HepG2 (cell line): ENCODE results near the gene ZFP1. TPM values are rescaled to one million over a fixed set of nuclear protein-coding genes. Genes with fewer than 3 reads are reported as not detected.

Experiments used
- AHR ChIP-seq: IDR thresholded peaks from 2 replicates; pipeline ENCODE4 v1.6.1; 2018; ENCODE audit warnings: missing genetic modification reagents, missing compliant biosample characterization
- HDAC6 ChIP-seq: fragments of 200-600 bp; sonication (generic); IDR thresholded peaks from 2 replicates; pipeline ENCODE4 v1.7.0; 2017; ENCODE audit warnings: mild to moderate bottlenecking, antibody characterized with exemption, low read length, low read depth
- HES4 ChIP-seq: sonication (generic); formaldehyde crosslinking; IDR thresholded peaks from 2 replicates; pipeline ENCODE4 v1.9.0; 2021; ENCODE audit warnings: mild to moderate bottlenecking, missing genetic modification reagents, borderline replicate concordance
- NFE2L2 ChIP-seq: fragments of 150-350 bp; IDR thresholded peaks from 2 replicates; pipeline ENCODE4 v1.6.1; 2014; ENCODE audit warnings: low read length
- PCBP1 ChIP-seq: fragments of 200-400 bp; formaldehyde crosslinking; IDR thresholded peaks from 2 replicates; pipeline ENCODE4 v1.6.1; 2017; ENCODE audit warnings: mild to moderate bottlenecking, low read depth, low read length, borderline replicate concordance
- SMAD3 ChIP-seq: sonication (generic); formaldehyde crosslinking; IDR thresholded peaks from 2 replicates; pipeline ENCODE4 v1.4.0; 2020; ENCODE audit warnings: missing genetic modification reagents
- ZBTB3 ChIP-seq: sonication (generic); formaldehyde crosslinking; IDR thresholded peaks from 2 replicates; pipeline ENCODE4 v1.4.0; 2020; ENCODE audit warnings: low read depth, mild to moderate bottlenecking, moderate library complexity, missing genetic modification reagents, borderline replicate concordance
- ZNF292 ChIP-seq: sonication (generic); formaldehyde crosslinking; IDR thresholded peaks from 2 replicates; pipeline ENCODE4 v1.8.1; 2022; ENCODE audit warnings: mild to moderate bottlenecking, low read depth, missing genetic modification reagents, borderline replicate concordance
- ZNF331 ChIP-seq: sonication (generic); formaldehyde crosslinking; IDR thresholded peaks from 2 replicates; pipeline ENCODE4 v1.4.0; 2020; ENCODE audit warnings: missing genetic modification reagents
- ZNF605 ChIP-seq: sonication (generic); formaldehyde crosslinking; IDR thresholded peaks from 2 replicates; pipeline ENCODE4 v1.8.0; 2022; ENCODE audit warnings: mild to moderate bottlenecking, missing genetic modification reagents
- ZNF781 ChIP-seq: sonication (generic); formaldehyde crosslinking; IDR thresholded peaks from 2 replicates; pipeline ENCODE4 v1.5.1; 2020; ENCODE audit warnings: borderline replicate concordance, mild to moderate bottlenecking, missing genetic modification reagents; ENCODE audit errors: not compliant biosample characterization
- polyA plus RNA-seq, 8 experiments: library from polyadenylated mRNA; depleted of rRNA in 3 of 8; stranded (reverse) in 7 of 8; unstranded in 1 of 8; fragments of >200 nt; fragmentation: Illumina TruSeq in 4 of 8; extraction: Trizol in 4 of 8; gene quantifications; 2 replicates each; pipeline versions ENCODE4 v1.2.1 to v1.2.3, GENCODE V29; 2011 to 2016; ENCODE audit warnings: low read depth in 4 of 8, missing spikeins in 1 of 8, mixed read lengths in 1 of 8; ENCODE audit not compliant: insufficient read depth in 1 of 8
- total RNA-seq, 5 experiments: library from RNA; depleted of rRNA; stranded (reverse); fragments of >200 nt; fragmentation: Illumina TruSeq; extraction: Trizol; gene quantifications; 2 replicates each; pipeline ENCODE4 v1.2.3, GENCODE V29; 2016; ENCODE audit warnings: low read depth in 1 of 5
- TF ChIP-seq, protein P1 (sequence below): sonication (generic); formaldehyde crosslinking; IDR thresholded peaks from 2 replicates; pipeline ENCODE4 v1.9.0; 2021; ENCODE audit warnings: missing genetic modification reagents, borderline replicate concordance
- TF ChIP-seq, protein P2 (sequence below): sonication (generic); formaldehyde crosslinking; IDR thresholded peaks from 2 replicates; pipeline ENCODE4 v1.4.0; 2020; ENCODE audit warnings: missing genetic modification reagents
- TF ChIP-seq, protein P3 (sequence below): sonication (generic); formaldehyde crosslinking; IDR thresholded peaks from 2 replicates; pipeline ENCODE4 v1.8.0; 2022; ENCODE audit warnings: missing genetic modification reagents, mild to moderate bottlenecking, moderate library complexity, borderline replicate concordance
- TF ChIP-seq, protein P4 (sequence below): IDR thresholded peaks from 2 replicates; pipeline ENCODE4 v1.6.1; 2016; ENCODE audit warnings: low read depth, missing genetic modification reagents, missing compliant biosample characterization

Gene ZFP1
- total and polyA plus RNA-seq, 2 of the 13 experiments (the other 11 are each of a cell fraction or from before 2014, with no cell fraction given): 8.3 to 14.0 TPM

DNA sequence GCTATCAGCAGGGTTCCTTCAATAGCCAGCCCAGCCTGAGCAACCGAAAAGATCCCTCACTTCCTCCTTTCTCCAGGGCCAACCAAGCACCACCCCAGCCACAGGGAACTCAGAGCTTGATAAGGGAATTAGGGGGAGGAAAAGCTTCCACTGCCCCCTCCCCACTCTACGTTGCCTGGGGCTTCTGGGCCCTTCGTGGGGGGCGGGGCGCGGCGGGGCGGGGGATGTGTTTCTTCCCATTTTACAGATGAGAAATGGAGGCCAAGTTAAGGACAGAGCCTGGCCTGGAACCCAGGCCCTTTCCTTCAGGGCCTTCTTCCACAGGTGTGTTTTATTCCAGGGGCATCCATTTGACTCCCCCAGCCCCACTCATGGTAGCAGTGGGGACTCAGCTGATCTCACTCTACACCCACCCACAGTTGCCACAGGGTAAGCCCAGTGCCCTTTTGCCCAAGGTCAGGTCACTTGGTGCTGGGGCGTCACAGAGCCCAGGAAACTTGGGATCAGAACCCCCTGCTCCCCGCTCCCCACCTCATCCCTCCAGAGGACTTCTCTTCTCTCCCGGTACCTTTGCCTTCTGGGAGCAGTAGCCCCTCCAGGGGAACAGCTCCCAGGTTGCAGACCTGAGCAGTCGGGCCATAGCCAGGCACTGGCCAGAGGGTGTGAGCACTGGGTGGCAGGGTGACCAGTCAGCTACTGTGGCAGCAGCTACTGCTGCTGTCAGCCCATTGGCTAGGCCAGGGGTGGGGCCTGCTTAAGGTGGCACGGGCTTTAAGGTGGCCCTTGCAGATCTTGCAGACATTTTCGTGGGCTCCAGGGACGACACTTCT is 32.0 kb upstream of the ZFP1 start, which contains the start of gene LDHD (continued):
- TF ChIP-seq ZNF292 (CRISPR knock-in tag) (peak; percentile 97), ZBTB3 (no peak), PCBP1 (0 out of 2 replicates have a peak, but pooled peaks have one; percentile 58), AHR (CRISPR knock-in tag) (peak; percentile 92), ZNF605 (CRISPR knock-in tag) (peak; percentile 71; the same call in 1 of the 2 replicates), HES4 (CRISPR knock-in tag) (no peak; the same call in 1 of the 2 replicates), ZNF331 (CRISPR knock-in tag) (peak; percentile 89), HDAC6 (no peak), NFE2L2 (no peak), SMAD3 (CRISPR knock-in tag) (no peak; the same call in 1 of the 2 replicates), ZNF781 (CRISPR knock-in tag) (peak; percentile 92)
- TF ChIP-seq, protein P1, sequence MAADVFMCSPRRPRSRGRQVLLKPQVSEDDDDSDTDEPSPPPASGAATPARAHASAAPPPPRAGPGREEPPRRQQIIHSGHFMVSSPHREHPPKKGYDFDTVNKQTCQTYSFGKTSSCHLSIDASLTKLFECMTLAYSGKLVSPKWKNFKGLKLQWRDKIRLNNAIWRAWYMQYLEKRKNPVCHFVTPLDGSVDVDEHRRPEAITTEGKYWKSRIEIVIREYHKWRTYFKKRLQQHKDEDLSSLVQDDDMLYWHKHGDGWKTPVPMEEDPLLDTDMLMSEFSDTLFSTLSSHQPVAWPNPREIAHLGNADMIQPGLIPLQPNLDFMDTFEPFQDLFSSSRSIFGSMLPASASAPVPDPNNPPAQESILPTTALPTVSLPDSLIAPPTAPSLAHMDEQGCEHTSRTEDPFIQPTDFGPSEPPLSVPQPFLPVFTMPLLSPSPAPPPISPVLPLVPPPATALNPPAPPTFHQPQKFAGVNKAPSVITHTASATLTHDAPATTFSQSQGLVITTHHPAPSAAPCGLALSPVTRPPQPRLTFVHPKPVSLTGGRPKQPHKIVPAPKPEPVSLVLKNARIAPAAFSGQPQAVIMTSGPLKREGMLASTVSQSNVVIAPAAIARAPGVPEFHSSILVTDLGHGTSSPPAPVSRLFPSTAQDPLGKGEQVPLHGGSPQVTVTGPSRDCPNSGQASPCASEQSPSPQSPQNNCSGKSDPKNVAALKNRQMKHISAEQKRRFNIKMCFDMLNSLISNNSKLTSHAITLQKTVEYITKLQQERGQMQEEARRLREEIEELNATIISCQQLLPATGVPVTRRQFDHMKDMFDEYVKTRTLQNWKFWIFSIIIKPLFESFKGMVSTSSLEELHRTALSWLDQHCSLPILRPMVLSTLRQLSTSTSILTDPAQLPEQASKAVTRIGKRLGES: no peak
- TF ChIP-seq, protein P2, sequence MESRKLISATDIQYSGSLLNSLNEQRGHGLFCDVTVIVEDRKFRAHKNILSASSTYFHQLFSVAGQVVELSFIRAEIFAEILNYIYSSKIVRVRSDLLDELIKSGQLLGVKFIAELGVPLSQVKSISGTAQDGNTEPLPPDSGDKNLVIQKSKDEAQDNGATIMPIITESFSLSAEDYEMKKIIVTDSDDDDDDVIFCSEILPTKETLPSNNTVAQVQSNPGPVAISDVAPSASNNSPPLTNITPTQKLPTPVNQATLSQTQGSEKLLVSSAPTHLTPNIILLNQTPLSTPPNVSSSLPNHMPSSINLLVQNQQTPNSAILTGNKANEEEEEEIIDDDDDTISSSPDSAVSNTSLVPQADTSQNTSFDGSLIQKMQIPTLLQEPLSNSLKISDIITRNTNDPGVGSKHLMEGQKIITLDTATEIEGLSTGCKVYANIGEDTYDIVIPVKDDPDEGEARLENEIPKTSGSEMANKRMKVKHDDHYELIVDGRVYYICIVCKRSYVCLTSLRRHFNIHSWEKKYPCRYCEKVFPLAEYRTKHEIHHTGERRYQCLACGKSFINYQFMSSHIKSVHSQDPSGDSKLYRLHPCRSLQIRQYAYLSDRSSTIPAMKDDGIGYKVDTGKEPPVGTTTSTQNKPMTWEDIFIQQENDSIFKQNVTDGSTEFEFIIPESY (CRISPR knock-in tag): peak; percentile 55; the same call in 1 of the 2 replicates
- TF ChIP-seq, protein P3, sequence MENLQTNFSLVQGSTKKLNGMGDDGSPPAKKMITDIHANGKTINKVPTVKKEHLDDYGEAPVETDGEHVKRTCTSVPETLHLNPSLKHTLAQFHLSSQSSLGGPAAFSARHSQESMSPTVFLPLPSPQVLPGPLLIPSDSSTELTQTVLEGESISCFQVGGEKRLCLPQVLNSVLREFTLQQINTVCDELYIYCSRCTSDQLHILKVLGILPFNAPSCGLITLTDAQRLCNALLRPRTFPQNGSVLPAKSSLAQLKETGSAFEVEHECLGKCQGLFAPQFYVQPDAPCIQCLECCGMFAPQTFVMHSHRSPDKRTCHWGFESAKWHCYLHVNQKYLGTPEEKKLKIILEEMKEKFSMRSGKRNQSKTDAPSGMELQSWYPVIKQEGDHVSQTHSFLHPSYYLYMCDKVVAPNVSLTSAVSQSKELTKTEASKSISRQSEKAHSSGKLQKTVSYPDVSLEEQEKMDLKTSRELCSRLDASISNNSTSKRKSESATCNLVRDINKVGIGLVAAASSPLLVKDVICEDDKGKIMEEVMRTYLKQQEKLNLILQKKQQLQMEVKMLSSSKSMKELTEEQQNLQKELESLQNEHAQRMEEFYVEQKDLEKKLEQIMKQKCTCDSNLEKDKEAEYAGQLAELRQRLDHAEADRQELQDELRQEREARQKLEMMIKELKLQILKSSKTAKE (CRISPR knock-in tag): no peak
- TF ChIP-seq, protein P4, sequence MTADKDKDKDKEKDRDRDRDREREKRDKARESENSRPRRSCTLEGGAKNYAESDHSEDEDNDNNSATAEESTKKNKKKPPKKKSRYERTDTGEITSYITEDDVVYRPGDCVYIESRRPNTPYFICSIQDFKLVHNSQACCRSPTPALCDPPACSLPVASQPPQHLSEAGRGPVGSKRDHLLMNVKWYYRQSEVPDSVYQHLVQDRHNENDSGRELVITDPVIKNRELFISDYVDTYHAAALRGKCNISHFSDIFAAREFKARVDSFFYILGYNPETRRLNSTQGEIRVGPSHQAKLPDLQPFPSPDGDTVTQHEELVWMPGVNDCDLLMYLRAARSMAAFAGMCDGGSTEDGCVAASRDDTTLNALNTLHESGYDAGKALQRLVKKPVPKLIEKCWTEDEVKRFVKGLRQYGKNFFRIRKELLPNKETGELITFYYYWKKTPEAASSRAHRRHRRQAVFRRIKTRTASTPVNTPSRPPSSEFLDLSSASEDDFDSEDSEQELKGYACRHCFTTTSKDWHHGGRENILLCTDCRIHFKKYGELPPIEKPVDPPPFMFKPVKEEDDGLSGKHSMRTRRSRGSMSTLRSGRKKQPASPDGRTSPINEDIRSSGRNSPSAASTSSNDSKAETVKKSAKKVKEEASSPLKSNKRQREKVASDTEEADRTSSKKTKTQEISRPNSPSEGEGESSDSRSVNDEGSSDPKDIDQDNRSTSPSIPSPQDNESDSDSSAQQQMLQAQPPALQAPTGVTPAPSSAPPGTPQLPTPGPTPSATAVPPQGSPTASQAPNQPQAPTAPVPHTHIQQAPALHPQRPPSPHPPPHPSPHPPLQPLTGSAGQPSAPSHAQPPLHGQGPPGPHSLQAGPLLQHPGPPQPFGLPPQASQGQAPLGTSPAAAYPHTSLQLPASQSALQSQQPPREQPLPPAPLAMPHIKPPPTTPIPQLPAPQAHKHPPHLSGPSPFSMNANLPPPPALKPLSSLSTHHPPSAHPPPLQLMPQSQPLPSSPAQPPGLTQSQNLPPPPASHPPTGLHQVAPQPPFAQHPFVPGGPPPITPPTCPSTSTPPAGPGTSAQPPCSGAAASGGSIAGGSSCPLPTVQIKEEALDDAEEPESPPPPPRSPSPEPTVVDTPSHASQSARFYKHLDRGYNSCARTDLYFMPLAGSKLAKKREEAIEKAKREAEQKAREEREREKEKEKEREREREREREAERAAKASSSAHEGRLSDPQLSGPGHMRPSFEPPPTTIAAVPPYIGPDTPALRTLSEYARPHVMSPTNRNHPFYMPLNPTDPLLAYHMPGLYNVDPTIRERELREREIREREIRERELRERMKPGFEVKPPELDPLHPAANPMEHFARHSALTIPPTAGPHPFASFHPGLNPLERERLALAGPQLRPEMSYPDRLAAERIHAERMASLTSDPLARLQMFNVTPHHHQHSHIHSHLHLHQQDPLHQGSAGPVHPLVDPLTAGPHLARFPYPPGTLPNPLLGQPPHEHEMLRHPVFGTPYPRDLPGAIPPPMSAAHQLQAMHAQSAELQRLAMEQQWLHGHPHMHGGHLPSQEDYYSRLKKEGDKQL (CRISPR knock-in tag): 0 out of 2 replicates have a peak, but pooled peaks have one; percentile 8
